Measurements from ENCODE around the gene RAB13.

DNA sequence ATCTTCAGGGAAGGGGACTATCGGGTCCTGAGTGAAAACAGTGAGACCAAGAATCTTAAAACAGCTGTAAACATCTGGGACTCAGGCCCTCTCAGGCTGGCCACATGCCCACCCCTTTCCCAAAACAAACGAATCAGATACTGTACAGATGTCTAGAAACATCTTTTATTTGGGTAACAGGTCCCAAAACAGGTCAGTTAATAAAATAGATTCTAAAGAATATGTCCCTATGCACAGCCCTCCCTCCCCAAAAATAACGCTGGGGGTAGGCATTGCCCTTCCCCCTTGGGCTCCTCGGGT is 27.2 kb downstream of the RAB13 start:
- TF ChIP-seq EP300 (IDR thresholded peaks at IDR 0.05; ENCODE audit: borderline replicate concordance), result no peak
- TF ChIP-seq TAF1 (IDR thresholded peaks at IDR 0.05; ENCODE audit: low read depth), result no peak
- no peak for TF ChIP-seq FOXM1 (IDR thresholded peaks at IDR 0.05; ENCODE audit: borderline replicate concordance, low read depth)
- no peak for TF ChIP-seq TCF12 (IDR thresholded peaks at IDR 0.05; ENCODE audit: low read depth)
- no peak for TF ChIP-seq TEAD4 (IDR thresholded peaks at IDR 0.05)
- TF ChIP-seq, protein P1, sequence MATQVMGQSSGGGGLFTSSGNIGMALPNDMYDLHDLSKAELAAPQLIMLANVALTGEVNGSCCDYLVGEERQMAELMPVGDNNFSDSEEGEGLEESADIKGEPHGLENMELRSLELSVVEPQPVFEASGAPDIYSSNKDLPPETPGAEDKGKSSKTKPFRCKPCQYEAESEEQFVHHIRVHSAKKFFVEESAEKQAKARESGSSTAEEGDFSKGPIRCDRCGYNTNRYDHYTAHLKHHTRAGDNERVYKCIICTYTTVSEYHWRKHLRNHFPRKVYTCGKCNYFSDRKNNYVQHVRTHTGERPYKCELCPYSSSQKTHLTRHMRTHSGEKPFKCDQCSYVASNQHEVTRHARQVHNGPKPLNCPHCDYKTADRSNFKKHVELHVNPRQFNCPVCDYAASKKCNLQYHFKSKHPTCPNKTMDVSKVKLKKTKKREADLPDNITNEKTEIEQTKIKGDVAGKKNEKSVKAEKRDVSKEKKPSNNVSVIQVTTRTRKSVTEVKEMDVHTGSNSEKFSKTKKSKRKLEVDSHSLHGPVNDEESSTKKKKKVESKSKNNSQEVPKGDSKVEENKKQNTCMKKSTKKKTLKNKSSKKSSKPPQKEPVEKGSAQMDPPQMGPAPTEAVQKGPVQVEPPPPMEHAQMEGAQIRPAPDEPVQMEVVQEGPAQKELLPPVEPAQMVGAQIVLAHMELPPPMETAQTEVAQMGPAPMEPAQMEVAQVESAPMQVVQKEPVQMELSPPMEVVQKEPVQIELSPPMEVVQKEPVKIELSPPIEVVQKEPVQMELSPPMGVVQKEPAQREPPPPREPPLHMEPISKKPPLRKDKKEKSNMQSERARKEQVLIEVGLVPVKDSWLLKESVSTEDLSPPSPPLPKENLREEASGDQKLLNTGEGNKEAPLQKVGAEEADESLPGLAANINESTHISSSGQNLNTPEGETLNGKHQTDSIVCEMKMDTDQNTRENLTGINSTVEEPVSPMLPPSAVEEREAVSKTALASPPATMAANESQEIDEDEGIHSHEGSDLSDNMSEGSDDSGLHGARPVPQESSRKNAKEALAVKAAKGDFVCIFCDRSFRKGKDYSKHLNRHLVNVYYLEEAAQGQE (IDR thresholded peaks at IDR 0.05; ENCODE audit: low read depth), result no peak
- TF ChIP-seq CEBPB (IDR thresholded peaks at IDR 0.05), result no peak
- no peak for TF ChIP-seq NFIC (IDR thresholded peaks at IDR 0.05)
- TF ChIP-seq, protein P2, sequence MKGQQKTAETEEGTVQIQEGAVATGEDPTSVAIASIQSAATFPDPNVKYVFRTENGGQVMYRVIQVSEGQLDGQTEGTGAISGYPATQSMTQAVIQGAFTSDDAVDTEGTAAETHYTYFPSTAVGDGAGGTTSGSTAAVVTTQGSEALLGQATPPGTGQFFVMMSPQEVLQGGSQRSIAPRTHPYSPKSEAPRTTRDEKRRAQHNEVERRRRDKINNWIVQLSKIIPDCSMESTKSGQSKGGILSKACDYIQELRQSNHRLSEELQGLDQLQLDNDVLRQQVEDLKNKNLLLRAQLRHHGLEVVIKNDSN (IDR thresholded peaks at IDR 0.05), result no peak
- TF ChIP-seq CREB1 (IDR thresholded peaks at IDR 0.05; ENCODE audit: low read depth), result no peak
- TF ChIP-seq ZBTB7A (IDR thresholded peaks at IDR 0.05; ENCODE audit: low read depth), result 0 out of 2 replicates have a peak, but pooled peaks have one; percentile 8
- no peak for TF ChIP-seq EGR1 (IDR thresholded peaks at IDR 0.05)
